K562 (cell line): Measurements from ENCODE around the gene FAM219B. TPM values are rescaled to one million over a fixed set of nuclear protein-coding genes. Genes with fewer than 3 reads are reported as not detected.

ENCODE experiments used
- ATF4 ChIP-seq: fragments of 450-650 bp; formaldehyde crosslinking; IDR thresholded peaks from 2 replicates; pipeline ENCODE4 v1.4.0; 2022; ENCODE audit warnings: mild to moderate bottlenecking, moderate library complexity
- CREM ChIP-seq: IDR thresholded peaks from 2 replicates; pipeline ENCODE4 v1.6.1; 2014; ENCODE audit warnings: antibody characterized with exemption, low read depth
- CTCFL ChIP-seq: IDR thresholded peaks from 2 replicates; pipeline ENCODE4 v1.6.1; 2011; ENCODE audit warnings: borderline replicate concordance, low read depth, mild to moderate bottlenecking, moderate library complexity, low read length; ENCODE audit not compliant: insufficient read depth, poor library complexity, severe bottlenecking
- NR4A1 ChIP-seq, 2 experiments: fragments of 250-450 bp in 1 of 2; fragments of 450-650 bp in 1 of 2; sonication (Bioruptor Pico) in 1 of 2; IDR thresholded peaks; 2 replicates each; pipeline versions ENCODE4 v1.4.0 to v1.6.1; 2016 to 2020; ENCODE audit warnings: mild to moderate bottlenecking in 2 of 2, missing compliant biosample characterization in 1 of 2, missing genetic modification characterization in 1 of 2, moderate library complexity in 1 of 2
- NRF1 ChIP-seq, 2 experiments: fragments of 450-650 bp; IDR thresholded peaks in 1 of 2; conservative IDR thresholded peaks in 1 of 2; 2 replicates each; pipeline ENCODE4 v1.6.1; 2014; ENCODE audit warnings: mild to moderate bottlenecking in 2 of 2
- POLR2H ChIP-seq: IDR thresholded peaks from 2 replicates; pipeline ENCODE4 v1.6.1; 2016; ENCODE audit warnings: missing genetic modification characterization, low read depth, mild to moderate bottlenecking, control low read depth, missing compliant biosample characterization, moderate library complexity
- PRMT5 ChIP-seq: sonication (generic); formaldehyde crosslinking; IDR thresholded peaks from 2 replicates; pipeline ENCODE4 v1.5.0; 2020; ENCODE audit warnings: missing genetic modification reagents
- TEAD4 ChIP-seq, 2 experiments: sonication (generic) in 1 of 2; formaldehyde crosslinking in 1 of 2; IDR thresholded peaks; 2 replicates each; pipeline versions ENCODE4 v1.6.1 to v1.8.0; 2012 to 2022; ENCODE audit warnings: borderline replicate concordance in 1 of 2, inconsistent platforms in 1 of 2, low read length in 1 of 2, mild to moderate bottlenecking in 1 of 2, missing genetic modification reagents in 1 of 2
- TRIM28 ChIP-seq: fragments of 450-650 bp; IDR thresholded peaks from 2 replicates; pipeline ENCODE4 v1.6.1; 2017
- ZBTB8A ChIP-seq: fragments of 450-650 bp; IDR thresholded peaks from 2 replicates; pipeline ENCODE4 v1.6.1; 2018; ENCODE audit warnings: mild to moderate bottlenecking, moderate library complexity; ENCODE audit not compliant: partially characterized antibody
- ZNF140 ChIP-seq: fragments of 250-450 bp; sonication (Bioruptor Pico); IDR thresholded peaks from 2 replicates; pipeline ENCODE4 v1.8.0; 2021; ENCODE audit warnings: moderate library complexity, mild to moderate bottlenecking, inconsistent platforms
- ZNF316 ChIP-seq: fragments of 450-650 bp; IDR thresholded peaks from 2 replicates; pipeline ENCODE4 v1.6.1; 2016
- ZNF589 ChIP-seq: fragments of 200-800 bp; sonication (Bioruptor generic); IDR thresholded peaks from 2 replicates; pipeline ENCODE4 v1.6.1; 2016; ENCODE audit warnings: low read depth, missing genetic modification characterization, missing compliant biosample characterization
- polyA plus RNA-seq, 8 experiments: library from polyadenylated mRNA; depleted of rRNA in 4 of 8; stranded (reverse) in 5 of 8; unstranded in 3 of 8; fragments of >200 nt; fragmentation: Nextera tagmentation in 2 of 8; fragmentation: Illumina TruSeq in 1 of 8; extraction: Ambion mirVana in 2 of 8; extraction: Trizol in 1 of 8; gene quantifications; 2 replicates each; pipeline versions ENCODE4 v1.2.1 to v1.2.3, GENCODE V29; 2011 to 2014; ENCODE audit warnings: inconsistent platforms in 1 of 8, missing spikeins in 1 of 8
- total RNA-seq, 7 experiments: library from RNA; depleted of rRNA in 6 of 7; stranded (reverse); fragments of >200 nt in 6 of 7; fragmentation: Illumina TruSeq in 2 of 7; extraction: Trizol in 2 of 7; gene quantifications; 2 replicates each; pipeline versions ENCODE4 v1.2.1 to v1.2.3, GENCODE V29; 2011 to 2021; ENCODE audit warnings: low replicate concordance in 1 of 7
- TF ChIP-seq, protein P1 (sequence below), 2 experiments: fragments of 450-650 bp; IDR thresholded peaks; 2 replicates each; pipeline ENCODE4 v1.6.1; 2016
- TF ChIP-seq, protein P2 (sequence below): sonication (generic); formaldehyde crosslinking; IDR thresholded peaks from 2 replicates; pipeline ENCODE4 v1.5.0; 2020; ENCODE audit warnings: missing genetic modification reagents

Gene FAM219B
- total and polyA plus RNA-seq, 9 of the 15 experiments (the other 6 are each of a cell fraction or from before 2014, with no cell fraction given) = 6.8 to 50.4 (median 29.4) TPM

- TF ChIP-seq TRIM28 (peak; percentile 59; the same call in 1 of the 2 replicates), ATF4 (CRISPR knock-in tag) (peak; percentile 63; the same call in 1 of the 2 replicates), POLR2H (no peak), PRMT5 (CRISPR knock-in tag) (no peak), ZNF140 (CRISPR knock-in tag) (no peak), NR4A1 (CRISPR knock-in tag; IDR thresholded peaks at IDR 0.05) (0 out of 2 replicates have a peak, but pooled peaks have one; percentile 30), NR4A1 (tag; IDR thresholded peaks at IDR 0.05) (peak; percentile 91), ZNF316 (no peak), TEAD4 (IDR thresholded peaks at IDR 0.05; ENCODE audit: low read length) (peak; percentile 99), TEAD4 (CRISPR knock-in tag; IDR thresholded peaks at IDR 0.05; ENCODE audit: borderline replicate concordance) (no peak), NRF1 (conservative IDR thresholded peaks at IDR 0.05 in 1 of 2, IDR thresholded peaks at IDR 0.05 in 1 of 2) (peak; percentile 27 to 38; a peak in 1 of 4 replicates), CREM (peak; percentile 75), ZNF589 (peak; percentile 98), ZBTB8A (no peak), CTCFL (no peak)
- TF ChIP-seq, protein P1, sequence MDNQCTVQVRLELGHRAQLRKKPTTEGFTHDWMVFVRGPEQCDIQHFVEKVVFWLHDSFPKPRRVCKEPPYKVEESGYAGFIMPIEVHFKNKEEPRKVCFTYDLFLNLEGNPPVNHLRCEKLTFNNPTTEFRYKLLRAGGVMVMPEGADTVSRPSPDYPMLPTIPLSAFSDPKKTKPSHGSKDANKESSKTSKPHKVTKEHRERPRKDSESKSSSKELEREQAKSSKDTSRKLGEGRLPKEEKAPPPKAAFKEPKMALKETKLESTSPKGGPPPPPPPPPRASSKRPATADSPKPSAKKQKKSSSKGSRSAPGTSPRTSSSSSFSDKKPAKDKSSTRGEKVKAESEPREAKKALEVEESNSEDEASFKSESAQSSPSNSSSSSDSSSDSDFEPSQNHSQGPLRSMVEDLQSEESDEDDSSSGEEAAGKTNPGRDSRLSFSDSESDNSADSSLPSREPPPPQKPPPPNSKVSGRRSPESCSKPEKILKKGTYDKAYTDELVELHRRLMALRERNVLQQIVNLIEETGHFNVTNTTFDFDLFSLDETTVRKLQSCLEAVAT (IDR thresholded peaks at IDR 0.05) = 0 out of 4 replicates have a peak, but pooled peaks of 1 of the 2 experiments have one; percentile 17
- TF ChIP-seq, protein P2, sequence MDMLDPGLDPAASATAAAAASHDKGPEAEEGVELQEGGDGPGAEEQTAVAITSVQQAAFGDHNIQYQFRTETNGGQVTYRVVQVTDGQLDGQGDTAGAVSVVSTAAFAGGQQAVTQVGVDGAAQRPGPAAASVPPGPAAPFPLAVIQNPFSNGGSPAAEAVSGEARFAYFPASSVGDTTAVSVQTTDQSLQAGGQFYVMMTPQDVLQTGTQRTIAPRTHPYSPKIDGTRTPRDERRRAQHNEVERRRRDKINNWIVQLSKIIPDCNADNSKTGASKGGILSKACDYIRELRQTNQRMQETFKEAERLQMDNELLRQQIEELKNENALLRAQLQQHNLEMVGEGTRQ = no peak
Measured at GRCh38 chr15:74954515-74954914, 47.9 kb upstream of the FAM219B start (continued).
